Activated CD4-positive, alpha-beta T cell treated with anti-CD3 and anti-CD28 coated beads, Interleukin-2, amount 10 ng/mL, durations not matched to agents 24 days and 14 days (primary cell): ENCODE data around the gene MRM3. TPM values are rescaled to one million over a fixed set of nuclear protein-coding genes. Genes with fewer than 3 reads are reported as not detected.
A peak's percentile ranks its signal among the peaks of the same experiment; 100 is the strongest.
"Not testable (repeated sequence)": the region's sequence is repeated elsewhere in the genome, so short reads cannot be mapped to it uniquely, and the experiment has no call there.

ENCODE experiments used
- DNase-seq: peaks from one replicate; pipeline ENCODE4 v3.0.0; 2022
- H3K27ac Mint-ChIP-seq: one replicate; pipeline ENCODE4 v1.8.0; 2022; ENCODE audit warnings: mild to moderate bottlenecking, mixed read lengths
- H3K27me3 Mint-ChIP-seq: one replicate; pipeline ENCODE4 v1.8.0; 2022; ENCODE audit warnings: mixed read lengths
- H3K36me3 Mint-ChIP-seq: one replicate; pipeline ENCODE4 v1.8.0; 2022; ENCODE audit warnings: low read depth, mild to moderate bottlenecking, mixed read lengths
- H3K4me1 Mint-ChIP-seq: one replicate; pipeline ENCODE4 v1.8.0; 2021; ENCODE audit warnings: mixed read lengths
- H3K4me3 Mint-ChIP-seq: one replicate; pipeline ENCODE4 v1.8.0; 2022; ENCODE audit warnings: mild to moderate bottlenecking, moderate library complexity, mixed read lengths
- H3K9me3 Mint-ChIP-seq: one replicate; pipeline ENCODE4 v1.8.0; 2021; ENCODE audit warnings: mixed read lengths
- intact Hi-C: fragments of 100-400 bp; cut with micrococcal nuclease; formaldehyde crosslinking; loops from one replicate; pipeline ENCODE4 v1.15.1; 2023
- total RNA-seq: library from RNA; stranded (reverse); gene quantifications from 2 replicates; pipeline ENCODE4 v1.2.3, GENCODE V29; 2022

MRM3 gene
- total RNA-seq, 1 donor from 2014 or later: 33.1 TPM

- DNase-seq: no peak
- intact Hi-C loops: no loop called here
- Mint-ChIP-seq H3K4me3 (peak overlapping the region; percentile 65), H3K9me3 (no peaks in the 10 kb centered on the region), H3K4me1 (peaks cover 23% of the 10 kb centered on the region), H3K36me3 (peaks cover 79% of the 10 kb centered on the region), H3K27ac (peak overlapping the region; percentile 84), H3K27me3 (no peaks in the 10 kb centered on the region)
These were observed 8.5 kb upstream of the MRM3 start for GRCh38 chr17:773467-774312.

DNA sequence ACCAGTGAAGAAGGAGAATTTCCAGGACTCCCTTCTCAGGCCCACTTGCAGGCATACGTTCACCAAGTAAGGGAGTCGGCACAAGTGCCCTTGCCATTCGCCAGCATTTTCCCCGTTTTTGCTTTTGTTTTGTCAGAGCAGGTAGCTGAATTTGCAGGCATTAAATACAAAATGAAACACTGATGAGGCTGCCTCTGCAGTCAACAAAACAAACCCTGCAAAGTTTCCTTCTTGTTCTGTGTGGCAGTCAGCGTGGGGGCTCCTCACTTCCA is 7.9 kb upstream of the MRM3 start:
- Mint-ChIP-seq H3K27ac (peak overlapping the region; percentile 84), H3K4me1 (peaks cover 23% of the 10 kb centered on the region), H3K27me3 (no peaks in the 10 kb centered on the region), H3K36me3 (peaks cover 78% of the 10 kb centered on the region), H3K4me3 (peak overlapping the region; percentile 65), H3K9me3 (no peaks in the 10 kb centered on the region)
- DNase-seq: no peak
- intact Hi-C loops: no loop called here

DNA sequence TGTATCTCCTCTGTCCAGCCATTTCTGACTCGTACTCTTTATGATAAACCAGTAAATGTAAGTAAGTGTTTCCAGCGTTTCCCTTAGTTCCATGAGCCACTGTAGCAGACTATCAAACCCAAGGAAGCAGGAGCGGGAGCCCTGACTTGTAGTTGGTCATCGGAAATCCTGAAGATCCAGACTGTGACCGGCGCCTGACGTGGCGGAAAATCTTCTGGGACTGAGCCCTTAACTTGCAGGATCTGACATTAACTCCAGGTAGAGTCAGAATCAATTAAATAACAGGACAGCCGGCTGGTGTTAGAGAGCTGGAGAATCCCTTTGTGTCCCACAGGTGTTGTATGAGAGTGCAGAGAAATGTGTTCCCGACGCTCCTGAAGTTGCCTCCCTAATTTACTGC is 4.1 kb upstream of the MRM3 start:
- Mint-ChIP-seq H3K4me1 (peaks cover 31% of the 10 kb centered on the region), H3K27me3 (no peaks in the 10 kb centered on the region), H3K9me3 (no peaks in the 10 kb centered on the region), H3K36me3 (peaks cover 66% of the 10 kb centered on the region), H3K4me3 (no peak overlapping the region), H3K27ac (no peak overlapping the region)
- no peak for DNase-seq
- intact Hi-C loops: no loop called here

DNA sequence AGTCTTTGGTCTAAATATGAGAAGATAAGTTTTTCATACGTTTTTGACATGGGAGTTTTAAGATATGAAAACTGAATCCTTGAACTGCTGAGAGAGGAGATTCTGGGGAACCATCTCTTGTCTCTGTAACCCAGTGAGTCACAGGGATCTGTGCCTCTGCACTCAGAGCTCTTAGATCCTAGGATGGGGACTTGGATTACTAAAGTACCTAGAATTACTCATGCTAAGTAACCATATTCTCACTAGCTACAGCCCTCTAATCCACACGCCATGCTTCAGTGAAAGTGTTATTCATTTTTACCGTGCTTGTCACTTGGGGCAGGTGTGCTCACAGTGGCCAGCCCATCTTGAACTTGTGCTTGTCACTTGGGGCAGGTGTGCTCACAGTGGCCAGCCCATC is 2.0 kb downstream of the MRM3 start:
- H3K4me3 Mint-ChIP-seq: peak overlapping the region; percentile 65
- peaks cover 26% of the 10 kb centered on the region for H3K4me1 Mint-ChIP-seq
- H3K27ac Mint-ChIP-seq: peak overlapping the region; percentile 46
- no peaks in the 10 kb centered on the region for H3K9me3 Mint-ChIP-seq
- intact Hi-C loops: loop anchor here (5.0 kb wide), 2 partner anchors 52 to 198 kb away; partner anchors contain the start of gene TLCD3A
- H3K27me3 Mint-ChIP-seq: no peaks in the 10 kb centered on the region
- peaks cover 37% of the 10 kb centered on the region for H3K36me3 Mint-ChIP-seq
- DNase-seq: no peak

- Mint-ChIP-seq H3K4me1 (peaks cover 23% of the 10 kb centered on the region), H3K36me3 (peaks cover 40% of the 10 kb centered on the region)
- H3K27ac Mint-ChIP-seq, intact Hi-C loops, DNase-seq, H3K9me3 Mint-ChIP-seq, H3K4me3 Mint-ChIP-seq, H3K27me3 Mint-ChIP-seq: not testable (repeated sequence)
These were observed 3.7 kb downstream of the MRM3 start for GRCh38 chr17:785901-786300.

DNA sequence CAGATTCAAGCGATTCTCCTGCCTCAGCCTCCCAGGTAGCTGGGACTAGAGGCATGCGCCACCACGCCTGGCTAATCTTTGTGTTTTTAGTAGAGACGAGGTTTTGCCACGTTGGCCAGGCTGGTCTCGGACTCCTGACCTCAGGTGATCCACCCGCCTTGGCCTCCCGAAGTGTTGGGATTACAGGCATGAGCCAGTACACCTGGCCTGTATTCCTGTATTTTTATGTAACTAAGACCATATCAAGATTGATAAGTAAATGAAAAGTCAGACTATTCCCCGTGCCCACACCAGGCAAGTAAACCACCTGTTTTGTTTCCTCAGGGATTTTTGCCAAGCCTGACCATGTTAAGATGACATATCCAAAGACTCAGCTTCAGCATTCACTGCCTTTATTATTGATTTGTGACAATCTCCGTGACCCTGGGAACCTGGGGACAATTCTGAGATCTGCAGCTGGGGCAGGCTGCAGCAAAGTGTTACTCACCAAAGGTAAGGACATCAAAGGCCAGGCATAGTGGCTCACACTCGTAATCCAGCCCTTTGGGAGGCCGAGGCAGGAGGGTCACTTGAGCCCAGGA is 5.6 kb downstream of the MRM3 start:
- DNase-seq: no peak
- Mint-ChIP-seq H3K9me3 (no peaks in the 10 kb centered on the region), H3K36me3 (peaks cover 47% of the 10 kb centered on the region), H3K27ac (no peak overlapping the region), H3K4me1 (peaks cover 17% of the 10 kb centered on the region), H3K4me3 (no peak overlapping the region), H3K27me3 (no peaks in the 10 kb centered on the region)
- intact Hi-C loops: no loop called here

- no peaks in the 10 kb centered on the region for H3K9me3 Mint-ChIP-seq
- intact Hi-C loops: no loop called here
- H3K36me3 Mint-ChIP-seq: peaks cover 42% of the 10 kb centered on the region
- H3K4me3 Mint-ChIP-seq: no peak overlapping the region
- no peak overlapping the region for H3K27ac Mint-ChIP-seq
- H3K27me3 Mint-ChIP-seq: no peaks in the 10 kb centered on the region
- DNase-seq: no peak
- H3K4me1 Mint-ChIP-seq: peaks cover 11% of the 10 kb centered on the region
These were observed 6.4 kb downstream of the MRM3 start for GRCh38 chr17:788551-788950.

DNA sequence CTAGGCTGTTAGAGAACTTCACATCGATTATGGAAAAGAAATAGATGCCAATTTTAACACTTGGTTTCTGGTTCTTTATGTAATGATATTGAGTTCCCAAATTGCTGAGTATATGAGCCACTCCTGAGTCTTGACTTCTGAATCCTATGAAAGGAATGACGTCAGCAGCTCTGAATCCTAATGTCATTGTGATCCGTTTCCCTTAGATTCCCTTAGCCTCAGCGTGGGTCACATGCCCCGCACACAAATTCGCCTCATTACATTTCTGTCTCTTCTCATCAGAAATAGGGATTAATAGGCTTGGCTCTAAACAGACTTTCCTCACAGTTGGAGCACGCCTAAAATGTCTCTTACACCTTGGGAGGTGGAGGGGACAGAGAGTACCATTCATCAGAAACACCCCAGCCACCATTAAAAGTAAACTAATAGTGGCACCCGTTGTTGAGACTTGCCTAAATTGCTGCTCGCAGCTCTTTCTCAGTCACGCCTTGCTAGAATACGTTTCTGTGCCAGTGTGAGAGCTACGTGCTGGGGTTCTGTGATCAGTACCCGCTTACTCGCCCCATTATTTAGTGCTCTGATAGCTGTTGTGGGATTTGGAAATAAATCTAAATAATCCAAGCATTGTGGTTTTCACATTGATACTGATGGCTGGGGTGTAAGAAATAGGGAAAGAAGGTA is 7.1 kb downstream of the MRM3 start:
- H3K36me3 Mint-ChIP-seq: peaks cover 38% of the 10 kb centered on the region
- intact Hi-C loops: no loop called here
- H3K27me3 Mint-ChIP-seq: no peaks in the 10 kb centered on the region
- H3K4me3 Mint-ChIP-seq: no peak overlapping the region
- H3K4me1 Mint-ChIP-seq: peaks cover 6% of the 10 kb centered on the region
- no peak overlapping the region for H3K27ac Mint-ChIP-seq
- no peak for DNase-seq
- no peaks in the 10 kb centered on the region for H3K9me3 Mint-ChIP-seq

- H3K27ac Mint-ChIP-seq, H3K9me3 Mint-ChIP-seq, intact Hi-C loops, DNase-seq, H3K4me1 Mint-ChIP-seq, H3K4me3 Mint-ChIP-seq, H3K27me3 Mint-ChIP-seq: not testable (repeated sequence)
- H3K36me3 Mint-ChIP-seq: peaks cover 39% of the 10 kb centered on the region
These were observed 8.0 kb downstream of the MRM3 start for GRCh38 chr17:789931-790873.

DNA sequence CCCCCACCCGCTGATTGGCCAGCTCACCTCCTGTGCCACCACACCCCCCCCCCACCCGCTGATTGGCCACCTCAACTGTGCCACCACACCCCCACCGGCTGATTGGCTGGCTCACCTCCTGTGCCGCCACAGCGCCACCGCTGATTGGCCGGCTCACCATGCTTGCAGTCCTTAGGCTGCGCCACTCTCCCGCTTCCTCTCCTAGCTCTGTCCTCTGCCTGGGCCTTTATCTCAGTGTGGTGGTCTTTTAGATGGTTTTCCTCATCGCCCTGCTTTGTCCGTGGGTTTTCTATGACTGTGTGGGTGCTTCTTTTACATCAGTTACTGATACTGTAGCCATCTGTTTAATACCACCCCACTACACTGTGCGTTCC is 8.7 kb downstream of the MRM3 start:
- DNase-seq, H3K27ac Mint-ChIP-seq, H3K27me3 Mint-ChIP-seq, H3K4me1 Mint-ChIP-seq, H3K9me3 Mint-ChIP-seq, intact Hi-C loops, H3K4me3 Mint-ChIP-seq: not testable (repeated sequence)
- H3K36me3 Mint-ChIP-seq: peaks cover 39% of the 10 kb centered on the region

DNA sequence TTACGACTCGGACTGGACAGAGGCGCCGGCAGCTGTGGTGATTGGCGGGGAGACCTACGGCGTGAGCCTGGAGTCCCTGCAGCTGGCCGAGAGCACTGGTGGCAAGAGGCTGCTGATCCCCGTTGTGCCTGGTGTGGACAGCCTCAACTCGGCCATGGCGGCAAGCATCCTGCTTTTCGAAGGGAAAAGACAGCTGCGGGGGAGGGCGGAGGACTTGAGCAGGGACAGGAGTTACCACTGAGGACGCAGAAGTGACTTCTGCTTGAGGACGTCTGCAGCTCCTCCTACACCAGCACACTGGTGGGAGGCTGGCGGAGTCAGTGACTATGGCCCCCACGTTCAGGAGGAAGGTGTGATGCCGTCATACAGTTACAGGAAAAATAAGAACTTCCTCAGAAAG is 9.7 kb downstream of the MRM3 start:
- H3K36me3 Mint-ChIP-seq: peaks cover 39% of the 10 kb centered on the region
- H3K9me3 Mint-ChIP-seq: no peaks in the 10 kb centered on the region
- no peak overlapping the region for H3K27ac Mint-ChIP-seq
- no peak overlapping the region for H3K4me3 Mint-ChIP-seq
- peaks cover 4% of the 10 kb centered on the region for H3K4me1 Mint-ChIP-seq
- DNase-seq: no peak
- intact Hi-C loops: no loop called here
- H3K27me3 Mint-ChIP-seq: no peaks in the 10 kb centered on the region

DNA sequence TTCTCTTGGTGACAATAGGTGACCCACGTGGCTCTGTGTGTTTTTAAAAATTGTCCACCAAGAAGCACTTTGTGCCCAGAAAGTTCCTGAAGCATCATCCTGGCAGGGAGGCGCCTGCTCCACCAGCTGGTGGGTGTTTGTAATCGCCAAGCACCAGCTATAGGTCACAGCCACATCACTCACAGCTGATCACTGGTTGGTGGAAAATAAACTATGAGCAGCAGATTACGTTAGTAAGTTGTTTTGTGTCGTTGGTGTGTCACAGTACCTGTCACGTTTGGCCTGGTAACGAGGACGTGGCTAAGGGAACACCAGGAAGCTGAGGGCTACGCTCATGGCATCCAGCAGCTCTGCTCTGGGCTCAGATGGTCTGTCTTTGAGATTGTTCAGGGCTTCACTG is 10.1 kb downstream of the MRM3 start:
- DNase-seq: no peak
- Mint-ChIP-seq H3K4me1 (peaks cover 4% of the 10 kb centered on the region), H3K4me3 (no peak overlapping the region), H3K9me3 (no peaks in the 10 kb centered on the region), H3K27me3 (no peaks in the 10 kb centered on the region), H3K27ac (no peak overlapping the region), H3K36me3 (peaks cover 36% of the 10 kb centered on the region)
- intact Hi-C loops: no loop called here

DNA sequence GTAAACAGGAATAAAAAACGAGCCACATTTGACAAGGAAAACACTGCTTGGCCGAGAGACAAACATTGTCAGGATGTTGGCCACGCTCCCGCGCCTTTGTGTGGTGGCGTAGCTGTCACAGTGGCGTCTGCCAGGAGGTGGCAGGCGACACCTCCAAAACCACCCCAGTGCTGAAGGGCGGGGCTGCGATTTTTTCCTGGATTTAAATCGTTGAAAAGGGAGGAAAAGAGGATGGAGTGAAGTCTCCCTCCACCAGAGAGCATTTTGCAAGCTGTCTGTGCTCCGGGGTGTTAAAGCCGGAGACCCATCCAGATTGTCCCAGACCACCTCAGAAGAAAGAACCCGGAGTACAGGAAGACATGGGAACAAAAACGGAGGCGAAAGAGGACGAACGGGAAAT is 12.7 kb downstream of the MRM3 start:
- Mint-ChIP-seq H3K4me1 (peaks cover 4% of the 10 kb centered on the region), H3K9me3 (no peaks in the 10 kb centered on the region), H3K4me3 (no peak overlapping the region), H3K27ac (no peak overlapping the region), H3K36me3 (peaks cover 25% of the 10 kb centered on the region), H3K27me3 (no peaks in the 10 kb centered on the region)
- intact Hi-C loops: loop anchor here (1.0 to 5.0 kb wide), 2 partner anchors 186 to 202 kb away; partner anchors contain the start of gene TIMM22
- peak; percentile 82 for DNase-seq
